NCI-H524 treated with DMSO at 0.1 percent for 48 hours (cell line): ENCODE data around the gene CXCL12.

ENCODE experiments used
- DNase-seq: peaks from one replicate; lab custom pipeline; 2025; lab: John Stamatoyannopoulos, UW

Gene CXCL12

GRCh38 chr10:44334091-44334490 is 50.8 kb downstream of the CXCL12 start:
- DNase-seq: no peak

- no peak for DNase-seq
Measured at GRCh38 chr10:44333511-44333910, 51.4 kb downstream of the CXCL12 start.

- no peak for DNase-seq
Measured at GRCh38 chr10:44332465-44332864, 52.4 kb downstream of the CXCL12 start.

- no peak for DNase-seq
Measured at GRCh38 chr10:44330431-44330830, 54.5 kb downstream of the CXCL12 start.

GRCh38 chr10:44327461-44327860 is 57.4 kb downstream of the CXCL12 start:
- DNase-seq: no peak
